ENCODE measurements around the gene TMEM17.

TMEM17 gene

GRCh38 chr2:62472312-62472711, 33.7 kb downstream of the TMEM17 start:
- DNase-seq (ENCODE audit: low spot score), result no peak

GRCh38 chr2:62471816-62472215, 34.2 kb downstream of the TMEM17 start:
- no peak for DNase-seq (ENCODE audit: low spot score)

- no peak for DNase-seq (ENCODE audit: low spot score)
These were observed 34.6 kb downstream of the TMEM17 start for GRCh38 chr2:62471404-62471803.

GRCh38 chr2:62469548-62469947, 36.4 kb downstream of the TMEM17 start:
- DNase-seq (ENCODE audit: low spot score), result no peak

GRCh38 chr2:62469114-62469513, 36.9 kb downstream of the TMEM17 start:
- no peak for DNase-seq (ENCODE audit: low spot score)

- DNase-seq (ENCODE audit: low spot score), result no peak
These were observed 38.3 kb downstream of the TMEM17 start for GRCh38 chr2:62467475-62468321.

- no peak for DNase-seq (ENCODE audit: low spot score)
These were observed 38.9 kb downstream of the TMEM17 start for GRCh38 chr2:62467100-62467474.

- DNase-seq (ENCODE audit: low spot score), result no peak
These were observed 39.5 kb downstream of the TMEM17 start for GRCh38 chr2:62466503-62466854.

- no peak for DNase-seq (ENCODE audit: low spot score)
These were observed 40.1 kb downstream of the TMEM17 start for GRCh38 chr2:62465741-62466502.

- no peak for DNase-seq (ENCODE audit: low spot score)
These were observed 40.8 kb downstream of the TMEM17 start for GRCh38 chr2:62465039-62465740.

- DNase-seq (ENCODE audit: low spot score), result no peak
These were observed 41.6 kb downstream of the TMEM17 start for GRCh38 chr2:62464221-62465007.

GRCh38 chr2:62462211-62462610, 43.8 kb downstream of the TMEM17 start:
- DNase-seq (ENCODE audit: low spot score), result no peak

GRCh38 chr2:62461707-62462106, 44.3 kb downstream of the TMEM17 start:
- no peak for DNase-seq (ENCODE audit: low spot score)

GRCh38 chr2:62461017-62461553, 44.9 kb downstream of the TMEM17 start:
- no peak for DNase-seq (ENCODE audit: low spot score)

- DNase-seq (ENCODE audit: low spot score), result no peak
These were observed 45.8 kb downstream of the TMEM17 start for GRCh38 chr2:62460175-62460574.

GRCh38 chr2:62459672-62460071, 46.3 kb downstream of the TMEM17 start:
- DNase-seq (ENCODE audit: low spot score), result no peak

GRCh38 chr2:62459106-62459505, 46.9 kb downstream of the TMEM17 start:
- DNase-seq (ENCODE audit: low spot score), result no peak

- no peak for DNase-seq (ENCODE audit: low spot score)
These were observed 47.3 kb downstream of the TMEM17 start for GRCh38 chr2:62458671-62459081.

- DNase-seq (ENCODE audit: low spot score), result no peak
These were observed 47.8 kb downstream of the TMEM17 start for GRCh38 chr2:62458206-62458641.

GRCh38 chr2:62457556-62457955, 48.4 kb downstream of the TMEM17 start:
- no peak for DNase-seq (ENCODE audit: low spot score)

GRCh38 chr2:62456721-62457539, 49.1 kb downstream of the TMEM17 start:
- DNase-seq (ENCODE audit: low spot score), result peak; percentile 75
